ENCODE measurements around the gene AFF1.
"Not testable (repeated sequence)": the region's sequence is repeated elsewhere in the genome, so short reads cannot be mapped to it uniquely, and the experiment has no call there.

The AFF1 gene

GRCh38 chr4:87116231-87116630 is 181.4 kb downstream of the AFF1 start:
- no peak for DNase-seq (ENCODE audit: low spot score)

GRCh38 chr4:87117051-87117731 is 182.4 kb downstream of the AFF1 start:
- DNase-seq (ENCODE audit: low spot score) = no peak

GRCh38 chr4:87117732-87118075 is 182.9 kb downstream of the AFF1 start:
- DNase-seq (ENCODE audit: low spot score) = no peak

DNA sequence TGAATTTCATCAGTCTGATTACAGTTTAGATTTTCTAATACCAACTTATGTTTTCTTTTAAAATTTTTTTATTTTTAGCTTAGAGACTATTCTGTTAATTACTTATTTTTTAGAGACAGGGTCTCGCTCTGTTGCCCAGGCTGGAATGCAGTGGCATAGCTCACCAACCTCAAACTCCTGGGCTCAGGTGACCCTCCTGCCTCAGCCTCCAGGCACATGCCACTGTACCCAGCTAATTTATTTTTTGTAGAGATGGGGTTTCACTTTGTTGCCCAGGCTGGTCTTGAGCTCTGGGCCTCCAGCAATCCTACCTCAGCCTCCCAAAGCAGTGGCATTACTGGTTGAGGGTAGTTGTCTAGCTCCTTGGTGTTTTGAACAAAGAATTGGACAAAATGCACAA is 183.6 kb downstream of the AFF1 start:
- DNase-seq (ENCODE audit: low spot score) = no peak

DNA sequence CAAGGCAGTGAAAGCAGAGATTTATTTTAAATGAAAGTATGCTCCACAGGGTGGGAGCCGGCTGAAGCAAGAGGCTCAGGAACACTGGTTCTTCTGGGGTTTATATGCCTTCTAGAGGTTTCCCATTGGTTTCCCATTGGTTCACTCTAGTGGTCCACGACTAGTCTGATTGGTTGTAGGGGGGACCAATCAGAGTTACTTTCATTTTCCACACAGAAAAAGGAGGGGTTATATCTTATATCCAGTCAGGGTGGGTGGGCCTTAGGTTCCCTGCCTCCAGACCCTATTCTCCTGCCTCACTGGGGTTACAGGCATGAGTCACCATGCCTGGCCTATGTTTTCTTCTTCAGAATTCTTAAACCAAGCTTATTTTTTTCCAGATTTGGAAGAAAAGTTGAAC is 184.0 kb downstream of the AFF1 start:
- no peak for DNase-seq (ENCODE audit: low spot score)

DNA sequence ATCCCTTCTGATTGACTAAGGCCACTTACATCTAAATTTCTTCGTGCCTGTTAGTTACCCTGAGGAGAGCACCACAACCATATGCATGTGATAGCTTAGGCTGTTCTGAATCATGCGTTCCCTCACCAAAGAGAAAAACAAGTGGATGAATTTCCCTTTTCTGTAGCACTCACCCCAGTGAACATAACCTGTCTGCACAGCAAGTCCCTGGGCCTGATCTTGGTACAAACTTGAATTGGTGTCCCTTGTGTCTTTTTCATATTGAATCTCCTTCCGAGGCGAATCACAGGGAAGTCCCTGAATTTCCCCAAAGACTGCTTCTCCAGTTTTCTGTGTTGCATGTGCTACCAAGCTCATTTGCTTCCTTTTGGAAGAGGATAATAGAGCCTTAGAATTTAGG is 185.2 kb downstream of the AFF1 start:
- DNase-seq (ENCODE audit: low spot score) = no peak

DNA sequence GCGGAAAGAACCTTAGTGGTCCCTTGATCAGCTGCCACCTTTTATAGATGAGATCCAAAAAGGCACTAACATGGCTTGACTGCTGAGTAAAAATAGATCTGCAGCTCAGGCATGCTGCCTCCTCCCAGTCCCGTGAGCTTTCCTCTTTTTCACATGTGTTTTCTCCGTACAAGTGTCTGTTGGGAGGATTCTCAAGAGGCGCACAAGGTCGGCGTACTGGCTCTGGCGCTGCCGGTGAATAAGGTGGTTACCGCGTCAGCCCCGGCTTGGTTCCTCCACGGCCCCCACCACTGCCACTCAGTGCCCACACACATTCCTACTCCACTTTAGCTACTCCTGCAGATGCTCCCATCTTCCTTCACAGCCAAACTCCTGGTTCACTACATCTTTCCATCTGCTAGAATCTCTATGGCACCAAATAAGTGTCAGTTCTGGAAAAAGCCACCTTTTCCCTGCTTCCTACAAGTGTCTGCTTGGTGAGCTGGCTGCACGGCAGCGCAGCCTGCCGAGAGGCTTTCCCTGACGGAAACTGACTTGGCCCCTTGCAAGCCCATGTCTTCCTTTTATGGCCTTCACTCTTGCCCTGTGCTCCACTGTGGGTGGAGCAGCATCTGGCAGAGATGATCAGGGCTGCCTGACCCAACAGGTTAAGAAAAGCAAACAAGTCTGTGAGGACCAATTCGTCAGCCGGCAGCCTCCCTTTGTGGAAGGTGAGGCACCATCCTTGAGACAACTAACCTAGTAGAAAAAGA is 185.8 kb downstream of the AFF1 start:
- DNase-seq (ENCODE audit: low spot score) = no peak

GRCh38 chr4:87121341-87122065 is 186.7 kb downstream of the AFF1 start:
- no peak for DNase-seq (ENCODE audit: low spot score)

- DNase-seq (ENCODE audit: low spot score) = no peak
Observed at GRCh38 chr4:87122252-87122651, 187.4 kb downstream of the AFF1 start.

- no peak for DNase-seq (ENCODE audit: low spot score)
Observed at GRCh38 chr4:87126056-87126455, 191.2 kb downstream of the AFF1 start.

DNA sequence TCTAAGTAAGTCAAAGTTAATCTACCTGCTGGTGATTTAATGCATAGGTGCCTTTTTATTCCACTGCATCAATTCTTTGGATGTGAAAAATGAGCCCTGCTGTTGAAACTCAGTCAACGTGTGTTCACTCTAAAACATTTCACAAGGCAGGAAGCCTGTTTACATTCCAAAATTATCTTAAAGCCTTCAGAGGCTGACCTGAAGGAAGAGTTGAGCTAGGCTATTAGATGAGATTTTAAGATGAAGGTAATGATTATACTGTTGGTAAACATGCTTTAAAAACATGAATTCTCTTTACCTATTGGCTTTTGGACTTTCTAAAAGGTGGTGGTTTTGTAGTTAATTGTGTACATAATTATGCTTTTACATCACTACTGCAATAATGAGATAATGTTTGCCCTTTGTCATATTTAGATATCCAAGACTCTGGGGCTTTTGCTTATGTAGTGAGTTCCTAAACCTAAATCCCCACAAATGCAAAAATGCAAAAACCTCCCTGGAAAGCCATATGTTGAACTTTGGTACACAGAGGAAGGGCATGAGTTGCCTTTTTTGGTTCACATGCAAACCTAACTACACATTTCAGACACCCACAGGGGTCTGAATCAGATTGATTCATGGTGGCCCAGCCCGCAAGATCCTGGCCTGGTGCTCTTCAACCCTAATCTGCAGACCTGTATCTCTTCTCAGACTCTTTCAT is 193.3 kb downstream of the AFF1 start:
- DNase-seq (ENCODE audit: low spot score) = no peak

DNA sequence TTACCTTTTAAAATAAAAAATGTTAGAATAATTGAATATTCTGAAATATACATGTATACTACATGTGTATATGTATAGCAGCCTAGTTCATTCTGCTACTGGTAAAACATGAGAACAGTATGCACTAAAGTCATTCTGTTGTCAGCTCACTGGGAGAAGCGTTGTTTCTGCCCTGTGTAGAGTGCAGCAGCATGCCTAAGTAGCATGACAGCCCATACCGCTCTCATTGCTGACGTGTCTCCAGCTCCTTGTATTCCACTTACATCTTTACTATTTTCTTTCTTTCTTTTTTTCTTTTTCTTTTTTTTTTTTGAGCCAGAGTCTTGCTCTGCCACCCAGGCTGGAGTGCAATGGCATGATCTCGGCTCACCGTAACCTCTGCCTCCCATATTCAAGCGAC is 194.9 kb downstream of the AFF1 start:
- no peak for DNase-seq (ENCODE audit: low spot score)

DNA sequence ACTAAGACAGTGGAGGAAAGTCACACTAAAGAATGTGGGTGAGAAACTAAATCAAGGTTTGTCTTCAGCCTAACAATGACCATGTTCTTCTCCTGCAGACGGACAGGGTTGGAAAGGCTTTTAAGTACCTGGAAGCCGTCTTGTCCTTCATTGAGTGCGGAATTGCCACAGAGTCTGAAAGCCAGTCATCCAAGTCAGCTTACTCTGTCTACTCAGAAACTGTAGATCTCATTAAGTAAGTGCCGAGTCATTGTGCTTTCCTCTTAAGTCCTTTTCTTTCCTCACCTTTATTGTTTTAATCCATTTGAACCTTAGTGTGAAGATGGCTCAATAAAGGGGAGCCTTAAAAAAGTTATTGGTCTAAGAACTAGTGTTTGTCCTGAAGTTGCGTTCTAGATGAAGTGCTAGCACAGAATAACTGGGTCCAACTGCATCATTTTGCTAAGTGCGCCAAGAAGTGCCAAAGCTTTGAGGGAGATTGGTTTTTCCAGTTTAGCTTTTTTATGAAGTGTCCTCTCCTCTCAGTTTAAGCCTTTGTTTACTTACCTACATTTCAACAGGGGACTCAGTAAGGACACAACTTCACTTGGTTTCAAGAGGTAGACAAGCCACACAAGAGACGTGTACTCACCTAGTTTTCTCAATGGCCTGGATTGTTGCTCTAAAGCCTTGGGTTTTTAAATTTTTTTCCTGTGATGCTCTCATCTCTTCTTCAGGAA is 196.3 kb downstream of the AFF1 start:
- no peak for DNase-seq (ENCODE audit: low spot score)

DNA sequence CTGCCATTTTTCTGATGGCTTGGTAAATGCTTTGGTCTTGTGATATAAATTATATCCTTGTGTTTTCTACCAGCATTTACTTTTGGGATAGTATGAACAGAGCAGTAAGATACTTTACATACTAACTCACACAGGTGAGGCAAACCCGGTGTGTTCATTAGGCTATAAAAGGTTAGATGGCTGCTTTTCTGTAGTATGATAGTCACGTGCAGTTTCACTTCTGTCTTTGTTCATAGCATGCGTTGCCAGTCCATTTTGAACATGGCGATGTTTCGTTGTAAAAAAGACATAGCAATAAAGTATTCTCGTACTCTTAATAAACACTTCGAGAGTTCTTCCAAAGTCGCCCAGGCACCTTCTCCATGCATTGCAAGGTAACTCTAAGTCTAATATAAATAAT is 197.2 kb downstream of the AFF1 start:
- DNase-seq (ENCODE audit: low spot score) = no peak

DNA sequence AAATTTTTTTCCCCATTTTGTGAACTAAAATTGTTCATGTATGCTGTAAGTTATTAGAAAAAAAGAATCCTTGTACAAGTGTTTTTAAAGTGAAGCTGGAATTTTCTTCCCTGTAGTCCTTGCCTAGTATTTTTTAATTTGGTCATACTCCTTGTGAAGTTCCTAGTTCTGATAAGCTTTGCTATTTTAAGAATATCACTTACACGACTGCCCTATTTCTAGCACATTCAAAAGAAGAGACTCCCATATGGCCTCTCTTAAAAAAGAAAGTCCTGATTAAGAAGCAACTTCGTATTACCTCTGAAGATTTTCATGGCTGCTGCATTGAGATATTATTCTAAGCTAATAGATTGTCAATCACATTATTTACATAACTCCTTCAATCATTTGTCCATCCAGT is 198.4 kb downstream of the AFF1 start:
- no peak for DNase-seq (ENCODE audit: low spot score)

DNA sequence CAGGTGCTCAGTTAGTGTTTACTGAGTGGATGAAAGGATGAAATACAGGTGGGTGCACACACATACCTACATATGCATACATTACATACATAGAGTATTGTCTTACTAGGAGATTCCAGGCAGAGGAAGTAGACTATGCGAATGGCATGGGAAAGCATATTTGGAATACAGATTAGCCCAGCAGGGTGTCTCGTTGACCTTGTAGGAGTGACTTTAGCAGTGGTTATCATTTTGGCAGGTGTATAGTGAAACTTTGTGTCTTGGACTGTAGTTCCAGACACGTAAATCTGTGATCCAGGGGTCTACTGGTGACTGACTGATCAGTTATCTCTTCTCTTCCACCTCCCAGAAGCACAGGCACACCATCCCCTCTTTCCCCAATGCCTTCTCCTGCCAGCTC is 199.3 kb downstream of the AFF1 start:
- no peak for DNase-seq (ENCODE audit: low spot score)

- DNase-seq (ENCODE audit: low spot score) = no peak
Observed at GRCh38 chr4:87141428-87141827, 206.6 kb downstream of the AFF1 start.

DNA sequence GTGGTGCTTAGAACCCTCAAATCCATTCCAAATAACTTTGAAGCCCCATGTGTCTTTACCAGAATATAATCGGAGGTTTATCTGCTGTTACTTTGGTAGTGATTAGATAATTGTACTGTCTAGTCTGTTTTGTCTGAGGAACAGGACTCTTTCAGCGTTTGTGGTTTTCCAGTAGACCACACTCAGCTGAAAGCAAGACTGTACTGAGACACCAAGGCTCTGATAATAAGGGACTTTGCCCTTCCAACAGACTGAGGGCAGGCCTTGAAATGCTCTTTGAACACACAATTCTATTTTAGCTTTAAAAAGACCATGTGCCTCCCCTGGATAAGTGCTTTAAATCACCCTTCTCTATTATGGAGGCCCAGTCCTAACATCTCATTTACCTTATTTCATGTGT is 209.5 kb downstream of the AFF1 start:
- no peak for DNase-seq (ENCODE audit: low spot score)

DNA sequence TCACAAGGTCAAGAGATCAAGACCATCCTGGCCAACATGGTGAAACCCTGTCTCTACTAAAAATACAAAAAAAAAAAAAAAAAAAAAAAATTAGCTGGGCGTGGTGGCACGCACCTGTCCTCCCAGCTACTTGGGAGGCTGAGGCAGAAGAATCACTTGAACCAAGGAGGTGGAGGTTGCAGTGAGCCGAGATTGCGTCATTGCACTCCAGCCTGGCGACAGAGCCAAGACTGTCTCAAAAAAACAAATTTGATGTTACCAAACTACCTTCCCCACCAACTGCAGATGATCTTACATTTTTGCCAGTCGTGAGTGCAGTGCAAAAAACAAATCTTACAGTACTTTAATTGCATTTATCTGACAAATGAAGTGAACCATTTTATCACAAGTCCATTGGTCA is 211.1 kb downstream of the AFF1 start:
- DNase-seq (ENCODE audit: low spot score) = not testable (repeated sequence)

DNA sequence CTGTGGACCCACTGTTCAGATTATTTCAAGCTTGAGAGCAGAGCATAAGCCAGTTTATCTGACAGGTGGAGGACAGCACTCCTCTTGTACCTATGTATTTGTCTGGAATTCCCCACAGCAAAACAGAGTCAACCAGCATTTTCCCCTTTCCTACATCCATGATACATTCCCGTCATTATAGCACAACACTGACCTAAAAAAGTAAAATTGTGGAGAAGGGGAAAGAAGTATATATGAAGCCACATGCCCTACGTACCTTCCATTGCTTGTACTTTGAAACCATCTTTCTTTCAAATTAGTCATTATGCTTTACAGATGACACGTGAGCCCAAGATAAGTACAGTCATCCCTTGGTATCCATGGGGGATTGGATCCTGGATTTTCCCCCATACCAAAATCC is 212.3 kb downstream of the AFF1 start:
- DNase-seq (ENCODE audit: low spot score) = no peak

DNA sequence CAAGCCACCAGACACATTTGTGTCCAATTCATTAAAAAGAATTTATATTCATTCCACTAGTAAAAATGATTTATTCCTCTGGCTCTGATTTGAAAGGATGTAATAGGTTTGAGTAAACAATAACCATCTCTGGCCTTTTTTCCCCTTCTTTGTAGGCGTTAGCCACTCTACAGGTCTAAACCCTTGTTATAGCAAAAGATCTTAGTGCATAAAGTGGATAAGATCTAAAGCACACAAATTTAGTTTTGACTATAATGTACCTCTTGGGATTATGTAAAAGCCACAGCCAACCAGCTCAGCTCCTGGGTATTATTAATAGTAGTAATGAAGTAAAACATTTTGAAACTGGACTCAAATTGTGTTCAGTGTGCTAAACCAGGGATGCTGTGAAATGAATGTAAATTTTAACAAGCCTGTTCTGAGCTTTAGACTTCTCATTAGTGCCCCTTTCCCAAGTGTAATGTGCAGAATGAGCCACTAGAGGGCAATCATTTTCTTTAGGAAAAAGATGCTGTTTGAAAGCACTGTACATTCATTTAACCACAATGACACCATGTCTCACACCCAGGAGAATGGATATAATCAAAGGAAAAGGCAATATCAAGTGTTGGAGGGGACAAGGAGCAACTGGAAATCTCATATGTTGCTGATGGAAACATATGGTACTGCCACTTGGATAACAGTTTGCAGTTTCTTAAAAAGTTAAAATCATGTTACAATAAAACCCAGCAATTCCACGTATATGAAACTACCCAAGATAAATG is 215.9 kb downstream of the AFF1 start:
- DNase-seq (ENCODE audit: low spot score) = peak; percentile 53

Measured in D341Med (cell line).